Measurements from ENCODE around the gene MYO16.

MYO16 gene

GRCh38 chr13:108947551-108948030 is 318.2 kb downstream of the MYO16 start:
- no peak for DNase-seq

GRCh38 chr13:108948251-108948671 is 318.9 kb downstream of the MYO16 start:
- DNase-seq: no peak

GRCh38 chr13:108950333-108951010 is 321.1 kb downstream of the MYO16 start:
- DNase-seq: no peak

GRCh38 chr13:108955741-108956140 is 326.3 kb downstream of the MYO16 start:
- no peak for DNase-seq

- DNase-seq: no peak
Measured at GRCh38 chr13:108957369-108958012, 328.1 kb downstream of the MYO16 start.

- no peak for DNase-seq
Measured at GRCh38 chr13:108958013-108958376, 328.6 kb downstream of the MYO16 start.

GRCh38 chr13:108959234-108959633 is 329.8 kb downstream of the MYO16 start:
- DNase-seq: no peak

- DNase-seq: no peak
Measured at GRCh38 chr13:108960006-108960405, 330.6 kb downstream of the MYO16 start.

GRCh38 chr13:108961542-108962125 is 332.2 kb downstream of the MYO16 start:
- no peak for DNase-seq

GRCh38 chr13:108962654-108963053 is 333.2 kb downstream of the MYO16 start:
- no peak for DNase-seq

GRCh38 chr13:108963276-108963810 is 333.9 kb downstream of the MYO16 start:
- no peak for DNase-seq

GRCh38 chr13:108963846-108964600 is 334.6 kb downstream of the MYO16 start:
- no peak for DNase-seq

- no peak for DNase-seq
Measured at GRCh38 chr13:108964606-108965005, 335.2 kb downstream of the MYO16 start.

GRCh38 chr13:108967371-108967770 is 338.0 kb downstream of the MYO16 start:
- no peak for DNase-seq

GRCh38 chr13:108968566-108968965 is 339.2 kb downstream of the MYO16 start:
- DNase-seq: no peak

GRCh38 chr13:108974686-108975085 is 345.3 kb downstream of the MYO16 start:
- no peak for DNase-seq

- DNase-seq: no peak
Measured at GRCh38 chr13:108980237-108980636, 350.8 kb downstream of the MYO16 start.

GRCh38 chr13:108981407-108981806 is 352.0 kb downstream of the MYO16 start:
- no peak for DNase-seq

- DNase-seq: no peak
Measured at GRCh38 chr13:108983273-108983672, 353.9 kb downstream of the MYO16 start.

GRCh38 chr13:108984251-108984920 is 355.0 kb downstream of the MYO16 start:
- DNase-seq: no peak

GRCh38 chr13:108985166-108985565 is 355.8 kb downstream of the MYO16 start:
- DNase-seq: no peak

GRCh38 chr13:108987517-108987916 is 358.1 kb downstream of the MYO16 start:
- DNase-seq: no peak

GRCh38 chr13:108987944-108988343 is 358.5 kb downstream of the MYO16 start:
- DNase-seq: no peak

Measured in GOT3 (cell line).